ENCODE measurements around the gene NCBP3. TPM values are rescaled to one million over a fixed set of nuclear protein-coding genes. Genes with fewer than 3 reads are reported as not detected.

NCBP3 gene
- total and polyA plus RNA-seq, 9 of the 15 experiments (the other 6 are each of a cell fraction or from before 2014, with no cell fraction given) = 3.1 to 25.5 (median 20.5) TPM

GRCh38 chr17:3845621-3846436, at the start of gene NCBP3 (continued):
- TF ChIP-seq ZNF398 (CRISPR knock-in tag; IDR thresholded peaks at IDR 0.05) (no peak), ZNF639 (CRISPR knock-in tag; conservative IDR thresholded peaks at IDR 0.05 in 1 of 2, IDR thresholded peaks at IDR 0.05 in 1 of 2) (peak in 1 of 2 experiments; percentile 97; a peak in 2 of 4 replicates), ZNF511 (CRISPR knock-in tag; IDR thresholded peaks at IDR 0.05) (0 out of 2 replicates have a peak, but pooled peaks have one; percentile 60), NBN (IDR thresholded peaks at IDR 0.05; ENCODE audit: low read depth) (no peak), POLR2A (conservative IDR thresholded peaks at IDR 0.05) (peak; percentile 89), EWSR1 (IDR thresholded peaks at IDR 0.05; ENCODE audit: borderline replicate concordance, low read depth, partially characterized antibody) (no peak), HNRNPK (IDR thresholded peaks at IDR 0.05; ENCODE audit: low read depth, low read length, poor library complexity, severe bottlenecking) (peak; percentile 79), ATF4 (CRISPR knock-in tag; IDR thresholded peaks at IDR 0.05) (no peak), TEAD1 (CRISPR knock-in tag; IDR thresholded peaks at IDR 0.05) (peak in 1 of 2 experiments; percentile 47; a peak in 1 of 4 replicates), RNF2 (IDR thresholded peaks at IDR 0.05) (peak; percentile 62; the same call in 1 of the 2 replicates), TEAD4 (IDR thresholded peaks at IDR 0.05; ENCODE audit: low read length) (no peak), TEAD4 (CRISPR knock-in tag; IDR thresholded peaks at IDR 0.05; ENCODE audit: borderline replicate concordance) (no peak), ZNF263 (CRISPR knock-in tag; IDR thresholded peaks at IDR 0.05; ENCODE audit: borderline replicate concordance) (0 out of 2 replicates have a peak, but pooled peaks have one; percentile 44)
